Trophoblast cell (in vitro differentiated cells and primary cell): Measurements from ENCODE around the gene ZCCHC12.
"Not testable (repeated sequence)": the region's sequence is repeated elsewhere in the genome, so short reads cannot be mapped to it uniquely, and the experiment has no call there.

Experiments used
- DNase-seq, 2 donors: peaks; one replicate each; pipeline ENCODE4 v3.0.0-alpha.2; 2016
- H2AFZ ChIP-seq: 2 replicates; pipeline ENCODE4 v1.6.1; 2013; ENCODE audit warnings: low read length, moderate library complexity, mild to moderate bottlenecking; ENCODE audit not compliant: insufficient read depth, poor library complexity
- H2AK5ac ChIP-seq: 2 replicates; pipeline ENCODE4 v1.6.1; 2013; ENCODE audit warnings: mild to moderate bottlenecking, low read length
- H2BK120ac ChIP-seq: 2 replicates; pipeline ENCODE4 v1.6.1; 2013; ENCODE audit warnings: low read length, mild to moderate bottlenecking, moderate library complexity; ENCODE audit not compliant: insufficient read depth, poor library complexity
- H2BK12ac ChIP-seq: 2 replicates; pipeline ENCODE4 v1.6.1; 2013; ENCODE audit warnings: mild to moderate bottlenecking, low read length, moderate library complexity
- H2BK5ac ChIP-seq: 2 replicates; pipeline ENCODE4 v1.6.1; 2013; ENCODE audit warnings: low read length, low read depth, moderate library complexity, mild to moderate bottlenecking; ENCODE audit not compliant: poor library complexity
- H3K14ac ChIP-seq: 2 replicates; pipeline ENCODE4 v1.6.1; 2013; ENCODE audit warnings: mild to moderate bottlenecking, low read length
- H3K18ac ChIP-seq: 2 replicates; pipeline ENCODE4 v1.6.1; 2013; ENCODE audit warnings: mild to moderate bottlenecking, low read length
- H3K23ac ChIP-seq: 2 replicates; pipeline ENCODE4 v1.6.1; 2013; ENCODE audit warnings: low read length
- H3K27ac ChIP-seq: 2 replicates; pipeline ENCODE4 v1.5.1; 2013; ENCODE audit warnings: low read depth, mild to moderate bottlenecking, inconsistent platforms, low read length, moderate library complexity
- H3K27me3 ChIP-seq: 2 replicates; pipeline ENCODE4 v1.6.1; 2013; ENCODE audit warnings: inconsistent platforms, mild to moderate bottlenecking, low read length, moderate library complexity; ENCODE audit not compliant: insufficient read depth
- H3K36me3 ChIP-seq, 2 experiments: 1 replicate in 1 of 2; 2 replicates in 1 of 2; pipeline ENCODE4 v1.6.1; 2013; ENCODE audit warnings: low read length in 2 of 2, mild to moderate bottlenecking in 2 of 2, moderate library complexity in 1 of 2; ENCODE audit not compliant: insufficient read depth in 2 of 2, control insufficient read depth in 1 of 2
- H3K4ac ChIP-seq: 2 replicates; pipeline ENCODE4 v1.6.1; 2013; ENCODE audit warnings: low read depth, mild to moderate bottlenecking, low read length, moderate library complexity
- H3K4me1 ChIP-seq, 2 experiments: 1 replicate in 1 of 2; 2 replicates in 1 of 2; pipeline ENCODE4 v1.6.1; 2013; ENCODE audit warnings: low read length in 2 of 2, mild to moderate bottlenecking in 2 of 2, moderate library complexity in 1 of 2; ENCODE audit not compliant: insufficient read depth in 2 of 2, control insufficient read depth in 1 of 2
- H3K4me2 ChIP-seq: 2 replicates; pipeline ENCODE4 v1.6.1; 2013; ENCODE audit warnings: inconsistent platforms, mild to moderate bottlenecking, low read length, moderate library complexity
- H3K4me3 ChIP-seq: 2 replicates; pipeline ENCODE4 v1.5.1; 2013; ENCODE audit warnings: mild to moderate bottlenecking, low read depth, low read length, inconsistent platforms
- H3K79me1 ChIP-seq: one replicate; pipeline ENCODE4 v1.6.1; 2013; ENCODE audit warnings: low read length
- H3K79me2 ChIP-seq: 2 replicates; pipeline ENCODE4 v1.6.1; 2013; ENCODE audit warnings: low read length, mild to moderate bottlenecking; ENCODE audit not compliant: control insufficient read depth, insufficient read depth, poor library complexity
- H3K9ac ChIP-seq: 2 replicates; pipeline ENCODE4 v1.6.1; 2013; ENCODE audit warnings: mild to moderate bottlenecking, low read length
- H3K9me3 ChIP-seq: 2 replicates; pipeline ENCODE4 v1.6.1; 2013; ENCODE audit warnings: low read depth, mild to moderate bottlenecking, control low read depth, inconsistent platforms, low read length; ENCODE audit not compliant: insufficient read depth
- H4K12ac ChIP-seq: 2 replicates; pipeline ENCODE4 v1.6.1; 2013; ENCODE audit warnings: low read depth, mild to moderate bottlenecking, low read length, moderate library complexity
- H4K8ac ChIP-seq: 2 replicates; pipeline ENCODE4 v1.6.1; 2013; ENCODE audit warnings: low read depth, mild to moderate bottlenecking, low read length, moderate library complexity
- H4K91ac ChIP-seq: one replicate; pipeline ENCODE4 v1.6.1; 2013; ENCODE audit warnings: low read depth, mild to moderate bottlenecking, low read length, moderate library complexity
- WGBS: extraction: QIAGEN DNeasy Blood & Tissue Kit; methylation state at CpG from one replicate; pipeline ENCODE4 v1.1.7; 2013; ENCODE audit warnings: missing lambda C conversion rate; ENCODE audit not compliant: insufficient read length, insufficient coverage; ENCODE audit errors: extremely low coverage; 5-methylcytosine and 5-hydroxymethylcytosine counted together

The ZCCHC12 gene

DNA sequence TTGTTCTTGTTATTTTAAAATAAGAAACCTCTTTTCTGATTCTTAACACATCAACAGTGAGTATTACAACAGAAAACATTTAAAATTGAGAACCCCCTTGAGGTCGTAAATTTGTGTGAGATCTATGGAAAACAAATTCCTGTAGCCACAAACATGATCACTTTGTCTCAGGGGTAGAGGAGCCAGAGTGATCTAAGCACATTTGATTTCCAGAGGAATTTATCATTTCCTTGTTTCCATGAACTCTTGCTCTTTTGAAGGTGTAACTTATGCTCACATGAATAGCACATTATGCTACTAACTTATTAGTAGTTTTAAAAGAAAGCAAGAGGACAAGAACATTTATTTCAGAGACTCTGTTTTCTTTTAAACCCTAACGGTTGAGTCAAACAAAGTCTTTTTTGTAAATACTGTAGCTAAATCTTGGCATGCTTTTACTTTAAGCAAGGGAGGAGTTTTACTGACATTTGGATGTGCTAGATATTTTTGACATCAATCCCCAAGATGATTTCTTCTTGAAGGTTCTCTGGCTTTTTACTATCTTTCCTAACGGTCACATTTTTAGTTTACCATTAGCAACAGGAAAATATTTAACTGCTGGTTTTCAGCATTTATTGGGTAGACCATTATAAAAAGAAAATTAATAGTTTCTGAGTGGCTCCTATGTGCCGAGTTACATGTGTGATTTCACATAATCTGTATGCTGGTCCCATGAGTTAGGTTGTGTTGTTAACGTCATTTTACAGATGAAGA is 27.9 kb upstream of the ZCCHC12 start:
- Histone ChIP-seq H2AK5ac (no peak overlapping the region), H4K91ac (no peak overlapping the region), H2AFZ (no peak overlapping the region), H4K12ac (no peak overlapping the region), H2BK120ac (no peak overlapping the region), H3K79me2 (no peaks in the 10 kb centered on the region), H2BK12ac (no peak overlapping the region), H3K36me3 (no peaks in the 10 kb centered on the region), H3K18ac (no peak overlapping the region), H3K4me3 (no peak overlapping the region), H3K27ac (no peak overlapping the region), H3K79me1 (no peaks in the 10 kb centered on the region), H2BK5ac (no peak overlapping the region), H3K9me3 (no peaks in the 10 kb centered on the region), H3K4ac (no peak overlapping the region), H4K8ac (no peak overlapping the region), H3K9ac (no peak overlapping the region), H3K4me2 (no peak overlapping the region), H3K27me3 (no peaks in the 10 kb centered on the region), H3K4me1 (no peaks in the 10 kb centered on the region), H3K23ac (no peak overlapping the region), H3K14ac (no peak overlapping the region)
- no peak for DNase-seq
- no CpG with 5 or more reads among the region's 5 CpGs for WGBS

DNA sequence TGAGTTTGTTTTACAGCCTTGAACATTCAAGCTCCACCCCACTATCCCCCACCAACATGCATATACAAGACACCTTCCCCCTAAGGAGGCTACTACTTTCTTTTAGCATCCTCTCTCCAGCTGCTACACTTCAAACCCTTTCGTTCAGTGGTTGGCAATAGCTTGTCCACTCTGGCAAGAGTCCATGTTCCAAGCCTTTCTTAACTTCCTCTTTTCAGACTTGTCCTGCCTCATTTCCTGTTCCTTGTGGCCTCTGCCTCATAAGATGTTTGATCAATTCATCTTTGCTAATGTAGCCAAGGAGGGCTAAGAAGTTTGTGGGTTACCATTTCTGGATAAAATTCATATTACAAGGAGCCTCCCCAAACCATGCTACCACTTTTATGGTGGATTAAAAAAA is 20.8 kb upstream of the ZCCHC12 start:
- Histone ChIP-seq H3K18ac (no peak overlapping the region), H3K9ac (no peak overlapping the region), H3K9me3 (no peaks in the 10 kb centered on the region), H4K8ac (no peak overlapping the region), H3K4me3 (no peak overlapping the region), H3K4ac (no peak overlapping the region), H4K91ac (no peak overlapping the region), H4K12ac (no peak overlapping the region), H2BK12ac (no peak overlapping the region), H2AK5ac (no peak overlapping the region), H3K36me3 (no peaks in the 10 kb centered on the region), H3K4me2 (no peak overlapping the region), H2BK5ac (no peak overlapping the region), H3K79me1 (no peaks in the 10 kb centered on the region), H3K23ac (no peak overlapping the region), H3K79me2 (no peaks in the 10 kb centered on the region), H3K4me1 (no peaks in the 10 kb centered on the region), H3K27me3 (no peaks in the 10 kb centered on the region), H3K14ac (no peak overlapping the region), H3K27ac (no peak overlapping the region), H2BK120ac (no peak overlapping the region), H2AFZ (no peak overlapping the region)
- no CpG with 5 or more reads among the region's 1 CpG for WGBS
- no peak for DNase-seq

DNA sequence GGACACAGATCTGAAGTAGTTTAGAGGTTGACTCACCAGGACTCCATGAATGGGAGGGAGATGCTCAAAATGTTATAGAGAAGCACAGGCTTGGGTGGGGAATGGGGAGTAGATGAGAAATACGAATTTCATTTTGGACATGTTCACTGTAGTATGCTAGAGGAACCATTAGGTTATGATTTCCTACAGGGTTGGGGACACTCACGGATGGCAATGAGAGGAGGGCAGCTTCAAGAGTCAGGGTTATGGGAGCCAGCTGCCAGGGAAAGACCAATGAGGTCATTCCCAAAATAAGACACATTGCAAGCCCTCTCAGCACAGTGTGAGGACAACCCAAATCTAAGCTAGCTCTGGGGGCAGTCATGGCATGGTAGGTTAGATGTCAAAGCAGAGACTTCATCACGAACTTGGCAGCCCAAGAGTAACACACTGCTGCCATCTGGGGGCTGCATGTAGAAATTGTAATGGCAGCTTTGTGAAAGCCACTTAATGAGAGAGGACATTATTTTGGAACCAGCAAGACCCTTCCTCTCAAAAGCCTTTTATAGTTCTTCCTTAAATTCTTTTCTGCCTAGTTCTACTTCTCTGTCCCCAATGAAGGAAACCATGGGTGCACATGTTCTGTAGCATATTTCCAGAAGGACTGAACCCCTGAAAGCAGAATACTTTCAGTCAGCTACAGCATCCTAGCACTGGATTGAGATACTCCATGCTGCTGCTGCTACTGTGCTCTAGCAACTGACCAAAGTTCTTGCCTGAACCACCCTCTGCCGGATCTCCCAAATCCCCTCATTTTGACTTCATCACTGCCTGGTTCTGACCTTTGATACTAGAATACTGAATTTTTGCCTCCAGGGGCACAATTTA is 16.2 kb upstream of the ZCCHC12 start:
- Histone ChIP-seq H3K9me3 (no peaks in the 10 kb centered on the region), H3K23ac (no peak overlapping the region), H2AFZ (no peak overlapping the region), H2BK120ac (no peak overlapping the region), H3K36me3 (no peaks in the 10 kb centered on the region), H3K4ac (no peak overlapping the region), H3K79me1 (no peaks in the 10 kb centered on the region), H3K14ac (no peak overlapping the region), H3K79me2 (no peaks in the 10 kb centered on the region), H2BK12ac (no peak overlapping the region), H2BK5ac (no peak overlapping the region), H3K9ac (no peak overlapping the region), H2AK5ac (no peak overlapping the region), H3K18ac (no peak overlapping the region), H3K4me3 (no peak overlapping the region), H3K27me3 (no peaks in the 10 kb centered on the region), H3K4me1 (no peaks in the 10 kb centered on the region), H3K27ac (no peak overlapping the region), H3K4me2 (no peak overlapping the region), H4K12ac (no peak overlapping the region), H4K91ac (no peak overlapping the region), H4K8ac (no peak overlapping the region)
- peak; percentile 19 to 64 for DNase-seq
- WGBS, result no CpG with 5 or more reads among the region's 4 CpGs

DNA sequence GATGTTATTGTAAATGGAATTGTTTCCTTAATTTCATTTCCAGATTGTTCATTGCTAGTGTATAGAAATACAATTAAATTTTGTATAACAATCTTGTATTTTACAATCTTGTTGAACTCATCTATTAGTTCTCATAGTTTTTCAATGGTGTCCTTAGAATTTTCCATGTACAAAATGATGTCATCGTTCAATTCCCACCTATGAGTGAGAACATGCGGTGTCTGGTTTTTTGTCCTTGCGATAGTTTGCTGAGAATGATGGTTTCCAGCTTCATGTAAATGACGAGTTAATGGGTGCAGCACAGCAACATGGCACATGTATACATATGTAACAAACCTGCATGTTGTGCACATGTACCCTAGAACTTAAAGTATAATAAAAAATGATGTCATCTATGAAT is 6.4 kb upstream of the ZCCHC12 start:
- H3K79me1 ChIP-seq, H4K12ac ChIP-seq, H2AK5ac ChIP-seq, H3K4me2 ChIP-seq, H3K9ac ChIP-seq, H2BK5ac ChIP-seq, H3K27ac ChIP-seq, H2BK12ac ChIP-seq, DNase-seq, H4K91ac ChIP-seq, H3K79me2 ChIP-seq, H3K9me3 ChIP-seq, H3K18ac ChIP-seq, H3K4ac ChIP-seq, H2BK120ac ChIP-seq, H3K23ac ChIP-seq, H3K4me1 ChIP-seq, H4K8ac ChIP-seq, H3K27me3 ChIP-seq, H2AFZ ChIP-seq, H3K14ac ChIP-seq, H3K36me3 ChIP-seq, H3K4me3 ChIP-seq: not testable (repeated sequence)
- no CpG with 5 or more reads among the region's 4 CpGs for WGBS
